HG03521 (cell line): Measurements from ENCODE around the gene KRTAP26-1.

Experiments
- ATAC-seq: cut with Tn5 transposase; IDR thresholded peaks from one replicate; pipeline ENCODE4 v1.9.1; 2021; ENCODE audit warnings: mild to moderate bottlenecking, moderate library complexity; ENCODE audit not compliant: unreplicated experiment

Gene KRTAP26-1

GRCh38 chr21:30271611-30272010, 48.5 kb downstream of the KRTAP26-1 start:
- ATAC-seq, result no peak

GRCh38 chr21:30271156-30271555, 49.0 kb downstream of the KRTAP26-1 start:
- no peak for ATAC-seq

- ATAC-seq, result no peak
Observed at GRCh38 chr21:30269803-30270530, 50.1 kb downstream of the KRTAP26-1 start.
